Loucy (cell line): Measurements from ENCODE around the gene ACER2.

Experiments
- H2AFZ ChIP-seq: fragments of 200-600 bp; sonication (generic); 2 replicates; pipeline ENCODE4 v1.6.0; 2016; ENCODE audit warnings: antibody characterized with exemption, mild to moderate bottlenecking, low read length, moderate library complexity
- H3F3A ChIP-seq: fragments of 200-600 bp; 2 replicates; pipeline ENCODE4 v1.6.0; 2016; ENCODE audit warnings: antibody characterized with exemption, low read depth, mild to moderate bottlenecking
- H3K27me3 ChIP-seq: fragments of 200-600 bp; sonication (generic); 2 replicates; pipeline ENCODE4 v1.6.1; 2014; ENCODE audit warnings: low read length, mild to moderate bottlenecking; ENCODE audit not compliant: insufficient read depth, poor library complexity, severe bottlenecking
- H3K36me3 ChIP-seq: fragments of 200-600 bp; sonication (generic); 2 replicates; pipeline ENCODE4 v1.6.1; 2016; ENCODE audit warnings: low read length; ENCODE audit not compliant: insufficient read depth
- H3K4me1 ChIP-seq: fragments of 200-600 bp; sonication (generic); 2 replicates; pipeline ENCODE4 v1.5.1; 2014; ENCODE audit warnings: low read length, mild to moderate bottlenecking; ENCODE audit not compliant: insufficient read depth, poor library complexity, severe bottlenecking
- H3K4me2 ChIP-seq: fragments of 200-600 bp; sonication (generic); 2 replicates; pipeline ENCODE4 v1.6.0; 2014; ENCODE audit warnings: antibody characterized with exemption, low read length, low read depth, mild to moderate bottlenecking; ENCODE audit not compliant: poor library complexity, severe bottlenecking
- H3K4me3 ChIP-seq: fragments of 200-600 bp; sonication (generic); 2 replicates; pipeline ENCODE4 v1.5.1; 2014; ENCODE audit warnings: low read length, mild to moderate bottlenecking, mixed read lengths; ENCODE audit not compliant: poor library complexity, severe bottlenecking
- H3K79me2 ChIP-seq: fragments of 200-600 bp; sonication (generic); 2 replicates; pipeline ENCODE4 v1.6.1; 2014; ENCODE audit warnings: low read length; ENCODE audit not compliant: insufficient read depth
- H3K9ac ChIP-seq: fragments of 200-600 bp; sonication (generic); 2 replicates; pipeline ENCODE4 v1.6.0; 2014; ENCODE audit warnings: mild to moderate bottlenecking, low read depth, low read length, moderate library complexity; ENCODE audit not compliant: poor library complexity, severe bottlenecking
- H3K9me2 ChIP-seq: fragments of 200-600 bp; sonication (generic); replicated peaks from 2 replicates; pipeline ENCODE4 v1.6.1; 2016; ENCODE audit warnings: low read depth, low read length, mixed read lengths
- H3K9me3 ChIP-seq: fragments of 200-600 bp; sonication (generic); 2 replicates; pipeline ENCODE4 v1.6.1; 2014; ENCODE audit warnings: mild to moderate bottlenecking, antibody characterized with exemption, low read length, low read depth; ENCODE audit not compliant: insufficient read depth
- H4K20me1 ChIP-seq: fragments of 200-600 bp; sonication (generic); 2 replicates; pipeline ENCODE4 v1.6.0; 2014; ENCODE audit warnings: antibody characterized with exemption, low read length, mild to moderate bottlenecking; ENCODE audit not compliant: insufficient read depth, poor library complexity, severe bottlenecking
- CTCF ChIP-seq: fragments of 200-600 bp; sonication (generic); conservative IDR thresholded peaks from 2 replicates; pipeline ENCODE4 v1.5.1; 2014; ENCODE audit warnings: mild to moderate bottlenecking, antibody characterized with exemption, low read length
- EZH2phosphoT487 ChIP-seq: fragments of 200-600 bp; IDR thresholded peaks from 2 replicates; pipeline ENCODE4 v1.6.1; 2018; ENCODE audit warnings: antibody characterized with exemption, mild to moderate bottlenecking, moderate library complexity, borderline replicate concordance

Gene ACER2

GRCh38 chr9:19470981-19471650 is 62.3 kb downstream of the ACER2 start:
- Histone ChIP-seq H3K9me3 (no peaks in the 10 kb centered on the region), H2AFZ (no peak overlapping the region), H3K4me1 (no peaks in the 10 kb centered on the region), H3K9ac (no peak overlapping the region), H3F3A (no peaks in the 10 kb centered on the region), H3K9me2 (no peaks in the 10 kb centered on the region), H3K27me3 (no peaks in the 10 kb centered on the region), H3K4me3 (no peak overlapping the region), H3K79me2 (no peaks in the 10 kb centered on the region), H4K20me1 (no peaks in the 10 kb centered on the region), H3K4me2 (no peak overlapping the region), H3K36me3 (no peaks in the 10 kb centered on the region)
- TF ChIP-seq EZH2phosphoT487 = no peak
- TF ChIP-seq CTCF = no peak

- H3K4me3 ChIP-seq = peak overlapping the region; percentile 56
- peak overlapping the region; percentile 89 for H2AFZ ChIP-seq
- H3K4me1 ChIP-seq = no peaks in the 10 kb centered on the region
Observed at GRCh38 chr9:19471737-19472648, 63.2 kb downstream of the ACER2 start.

GRCh38 chr9:19473605-19474004 is 64.8 kb downstream of the ACER2 start:
- no peak; the same call in 1 of the 2 replicates for TF ChIP-seq CTCF
- no peak for TF ChIP-seq EZH2phosphoT487

More at GRCh38 chr9:19471737-19472648, 63.2 kb downstream of the ACER2 start:
- H4K20me1 ChIP-seq = no peaks in the 10 kb centered on the region
- H3K9me3 ChIP-seq = no peaks in the 10 kb centered on the region
- no peak overlapping the region for H3K9ac ChIP-seq
- no peaks in the 10 kb centered on the region for H3K27me3 ChIP-seq
- no peaks in the 10 kb centered on the region for H3K9me2 ChIP-seq
- H3F3A ChIP-seq = no peaks in the 10 kb centered on the region
- no peaks in the 10 kb centered on the region for H3K36me3 ChIP-seq
- TF ChIP-seq CTCF (peak; percentile 95), EZH2phosphoT487 (no peak)
- peak overlapping the region; percentile 69 for H3K4me2 ChIP-seq
- H3K79me2 ChIP-seq = no peaks in the 10 kb centered on the region

More at GRCh38 chr9:19473605-19474004, 64.8 kb downstream of the ACER2 start:
- Histone ChIP-seq H3K4me3 (no peak overlapping the region), H3K36me3 (no peaks in the 10 kb centered on the region), H2AFZ (no peak overlapping the region), H3K4me2 (no peak overlapping the region), H3F3A (no peaks in the 10 kb centered on the region), H3K27me3 (no peaks in the 10 kb centered on the region), H3K4me1 (no peaks in the 10 kb centered on the region), H3K9me2 (no peaks in the 10 kb centered on the region), H3K9me3 (no peaks in the 10 kb centered on the region), H3K9ac (no peak overlapping the region), H4K20me1 (no peaks in the 10 kb centered on the region), H3K79me2 (no peaks in the 10 kb centered on the region)
